AG04450 (cell line): Measurements from ENCODE around the gene MAX. TPM values are rescaled to one million over a fixed set of nuclear protein-coding genes. Genes with fewer than 3 reads are reported as not detected.
"Not testable (repeated sequence)": the region's sequence is repeated elsewhere in the genome, so short reads cannot be mapped to it uniquely, and the experiment has no call there.

Experiments
- CTCF ChIA-PET: fragments of 300-600, 350-600 bp; formaldehyde crosslinking; extraction: SDS; loops from one replicate; lab custom pipeline; 2022; ENCODE audit warnings: antibody characterized with exemption, inconsistent platforms; lab: Charles Lee
- POLR2A ChIA-PET: fragments of 350-600 bp; formaldehyde crosslinking; extraction: SDS; loops from one replicate; lab custom pipeline; 2021; ENCODE audit warnings: antibody characterized with exemption, inconsistent platforms; lab: Yijun Ruan, JAX
- DNase-seq: peaks from one replicate; pipeline ENCODE4 v3.0.0-alpha.2; 2011; ENCODE audit warnings: low read depth, low spot score
- H3K27ac ChIP-seq: one replicate; pipeline ENCODE4 v1.5.1; 2012; ENCODE audit warnings: low read depth, low read length, control low read depth
- H3K27me3 ChIP-seq: one replicate; pipeline ENCODE4 v1.6.0; 2012; ENCODE audit warnings: low read length; ENCODE audit not compliant: control insufficient read depth, insufficient read depth
- H3K4me3 ChIP-seq: 2 replicates; pipeline ENCODE4 v1.5.1; 2011; ENCODE audit warnings: mild to moderate bottlenecking, low read depth, low read length, control low read depth
- H3K9me3 ChIP-seq: 2 replicates; pipeline ENCODE4 v1.5.1; 2012; ENCODE audit warnings: low read length; ENCODE audit not compliant: control insufficient read depth, insufficient read depth
- polyA plus RNA-seq: library from polyadenylated mRNA; depleted of rRNA; stranded (reverse); fragments of >200 nt; gene quantifications from 2 replicates; pipeline ENCODE4 v1.2.3, GENCODE V29; 2011
- TF ChIP-seq, protein P1 (sequence below): IDR thresholded peaks from 2 replicates; pipeline ENCODE4 v1.5.1; 2011; ENCODE audit warnings: low read depth, low read length, control low read depth, inconsistent platforms

MAX gene
- polyA plus RNA-seq, 1 experiment, result 62.0 TPM

DNA sequence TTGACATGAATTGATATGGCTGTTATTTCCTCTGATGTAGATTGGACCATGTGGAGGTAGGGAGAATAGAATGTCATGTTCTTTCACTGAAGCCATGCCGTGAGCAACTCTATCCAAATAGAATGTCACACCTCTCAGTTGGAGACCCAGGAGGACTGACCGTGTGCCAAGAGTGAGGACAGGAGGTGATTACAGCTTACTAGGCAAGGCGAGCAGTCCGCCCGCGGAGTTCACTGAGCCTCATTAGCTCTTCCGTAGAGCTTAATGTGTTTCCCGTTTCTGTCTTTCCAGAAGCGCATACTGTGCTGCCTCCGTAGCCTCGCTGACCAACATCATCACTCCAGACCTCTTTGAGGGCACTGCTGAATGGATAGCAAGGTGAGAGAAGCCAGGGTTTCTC is 70.0 kb downstream of the MAX start:
- Histone ChIP-seq H3K27me3 (no peaks in the 10 kb centered on the region), H3K9me3 (no peaks in the 10 kb centered on the region), H3K4me3 (no peak overlapping the region), H3K27ac (no peak overlapping the region)
- TF ChIP-seq, protein P1, sequence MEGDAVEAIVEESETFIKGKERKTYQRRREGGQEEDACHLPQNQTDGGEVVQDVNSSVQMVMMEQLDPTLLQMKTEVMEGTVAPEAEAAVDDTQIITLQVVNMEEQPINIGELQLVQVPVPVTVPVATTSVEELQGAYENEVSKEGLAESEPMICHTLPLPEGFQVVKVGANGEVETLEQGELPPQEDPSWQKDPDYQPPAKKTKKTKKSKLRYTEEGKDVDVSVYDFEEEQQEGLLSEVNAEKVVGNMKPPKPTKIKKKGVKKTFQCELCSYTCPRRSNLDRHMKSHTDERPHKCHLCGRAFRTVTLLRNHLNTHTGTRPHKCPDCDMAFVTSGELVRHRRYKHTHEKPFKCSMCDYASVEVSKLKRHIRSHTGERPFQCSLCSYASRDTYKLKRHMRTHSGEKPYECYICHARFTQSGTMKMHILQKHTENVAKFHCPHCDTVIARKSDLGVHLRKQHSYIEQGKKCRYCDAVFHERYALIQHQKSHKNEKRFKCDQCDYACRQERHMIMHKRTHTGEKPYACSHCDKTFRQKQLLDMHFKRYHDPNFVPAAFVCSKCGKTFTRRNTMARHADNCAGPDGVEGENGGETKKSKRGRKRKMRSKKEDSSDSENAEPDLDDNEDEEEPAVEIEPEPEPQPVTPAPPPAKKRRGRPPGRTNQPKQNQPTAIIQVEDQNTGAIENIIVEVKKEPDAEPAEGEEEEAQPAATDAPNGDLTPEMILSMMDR, result no peak
- ChIA-PET CTCF (interaction anchor here (3.0 kb wide), 1 partner anchor 12 kb away, joined by 18 read pairs; no protein-coding TSS in a partner anchor), POLR2A (no interaction called here)
- no peak for DNase-seq

DNA sequence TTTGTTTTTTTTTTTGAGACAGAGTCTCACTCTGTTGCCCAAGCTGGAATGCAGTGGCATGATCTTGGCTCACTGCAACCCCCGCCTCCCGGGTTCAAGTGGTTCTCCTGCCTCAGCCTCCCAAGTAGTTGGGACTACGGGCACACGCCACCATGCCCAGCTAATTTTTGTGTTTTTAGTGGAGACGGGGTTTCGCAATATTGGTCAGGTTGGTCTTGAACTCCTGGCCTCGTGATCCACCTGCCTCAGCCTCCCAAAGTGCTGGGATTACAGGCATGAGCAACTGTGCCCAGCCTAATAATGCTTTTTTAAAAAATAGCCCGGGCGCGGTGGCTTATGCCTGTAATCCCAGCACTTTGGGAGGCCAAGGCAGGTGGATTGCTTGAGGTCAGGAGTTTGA is 71.0 kb downstream of the MAX start:
- H3K9me3 ChIP-seq, POLR2A ChIA-PET, DNase-seq, H3K27ac ChIP-seq, H3K27me3 ChIP-seq, H3K4me3 ChIP-seq: not testable (repeated sequence)
- CTCF ChIA-PET, result interaction anchor here (1.6 kb wide), 1 partner anchor 11 kb away, joined by 4 read pairs; no protein-coding TSS in a partner anchor

DNA sequence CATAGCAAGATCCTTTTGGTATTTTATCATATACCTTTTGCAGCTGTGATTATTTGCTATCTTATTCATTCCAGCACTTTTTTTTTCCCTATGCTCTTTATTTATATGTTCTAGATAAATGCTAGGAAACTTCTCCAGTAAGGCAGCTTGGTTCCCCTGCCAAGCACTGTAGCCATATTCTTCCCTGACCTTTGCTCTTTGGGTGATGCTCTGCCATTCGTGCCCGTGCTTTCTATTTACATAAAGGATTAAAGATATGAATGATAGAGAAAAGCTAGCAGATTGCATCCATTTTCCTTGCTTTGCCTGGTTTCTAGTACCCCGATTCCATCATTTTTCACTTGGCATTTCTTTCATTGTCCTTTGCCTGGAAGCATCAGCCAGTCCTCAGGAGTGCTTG is 73.4 kb downstream of the MAX start:
- no peaks in the 10 kb centered on the region for H3K27me3 ChIP-seq
- H3K27ac ChIP-seq, result no peak overlapping the region
- no peak overlapping the region for H3K4me3 ChIP-seq
- TF ChIP-seq, protein P1, result no peak
- CTCF ChIA-PET, result interaction anchor here (1.9 kb wide), 1 partner anchor 9 kb away, joined by 14 read pairs; no protein-coding TSS in a partner anchor
- no peak for DNase-seq
- POLR2A ChIA-PET, result no interaction called here
- H3K9me3 ChIP-seq, result no peaks in the 10 kb centered on the region

DNA sequence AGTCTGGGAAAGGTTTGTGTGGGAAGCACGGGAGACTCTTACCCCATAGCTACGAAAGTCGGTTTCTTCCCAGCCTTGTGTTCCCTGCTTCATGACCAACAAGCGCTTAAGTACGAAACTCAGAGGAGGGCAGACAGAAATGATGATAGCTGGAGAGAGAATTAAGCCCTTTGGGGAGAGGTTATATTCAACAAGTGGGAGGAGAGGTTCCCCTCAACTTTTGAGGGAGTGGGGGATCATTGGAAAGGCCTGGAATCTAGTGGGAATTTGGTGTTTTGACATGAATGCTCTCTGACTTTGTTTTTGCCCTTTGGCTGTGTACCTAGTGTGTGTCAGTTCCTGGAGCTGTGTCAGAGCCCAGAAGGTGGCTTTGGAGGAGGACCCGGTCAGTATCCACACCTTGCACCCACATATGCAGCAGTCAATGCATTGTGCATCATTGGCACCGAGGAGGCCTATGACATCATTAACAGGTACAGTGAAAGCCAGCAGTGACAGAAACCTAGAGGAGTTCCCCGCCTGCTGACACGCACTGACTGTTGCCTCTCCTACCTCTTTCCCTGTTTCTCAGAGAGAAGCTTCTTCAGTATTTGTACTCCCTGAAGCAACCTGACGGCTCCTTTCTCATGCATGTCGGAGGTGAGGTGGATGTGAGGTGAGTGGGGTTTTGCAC is 75.1 kb downstream of the MAX start:
- TF ChIP-seq, protein P1, result no peak
- H3K27ac ChIP-seq, result no peak overlapping the region
- POLR2A ChIA-PET, result no interaction called here
- H3K4me3 ChIP-seq, result no peak overlapping the region
- CTCF ChIA-PET, result no interaction called here
- H3K9me3 ChIP-seq, result no peaks in the 10 kb centered on the region
- DNase-seq, result no peak
- no peaks in the 10 kb centered on the region for H3K27me3 ChIP-seq

DNA sequence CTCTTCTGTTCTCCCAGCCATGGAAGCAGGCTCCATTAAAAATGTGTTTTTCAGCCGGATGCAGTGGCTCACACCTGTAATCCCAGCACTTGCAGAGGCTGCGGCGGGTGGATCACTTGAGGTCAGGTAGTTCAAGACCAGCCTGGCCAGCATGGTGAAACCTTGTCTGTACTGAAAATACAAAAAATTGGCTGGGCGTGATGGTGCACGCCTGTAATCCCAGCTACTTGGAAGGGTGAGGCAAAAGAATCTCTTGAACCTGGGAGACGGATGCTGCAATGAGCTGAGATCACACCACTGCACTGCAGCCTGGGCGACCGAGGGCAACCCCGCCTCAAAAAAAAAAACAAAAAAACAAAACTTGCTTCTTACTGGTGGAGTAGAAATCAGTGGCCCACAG is 75.8 kb downstream of the MAX start:
- TF ChIP-seq, protein P1, result no peak
- Histone ChIP-seq H3K27ac (no peak overlapping the region), H3K27me3 (no peaks in the 10 kb centered on the region), H3K9me3 (no peaks in the 10 kb centered on the region), H3K4me3 (no peak overlapping the region)
- ChIA-PET POLR2A (no interaction called here), CTCF (no interaction called here)
- DNase-seq, result no peak
